Activated T-helper 1 cell treated with anti-CD3 and anti-CD28 coated beads, Interleukin-2, amount 50 U/mL, for 16 hours (primary cell): ENCODE data around the gene MST1R.
A peak's percentile ranks its signal among the peaks of the same experiment; 100 is the strongest.
"Not testable (repeated sequence)": the region's sequence is repeated elsewhere in the genome, so short reads cannot be mapped to it uniquely, and the experiment has no call there.

ENCODE experiments used
- DNase-seq, 2 donors: peaks; one replicate each; pipeline ENCODE4 v3.0.0-alpha.2; 2020; ENCODE audit warnings: low read depth in 1 of 2, low spot score in 1 of 2

MST1R gene

DNA sequence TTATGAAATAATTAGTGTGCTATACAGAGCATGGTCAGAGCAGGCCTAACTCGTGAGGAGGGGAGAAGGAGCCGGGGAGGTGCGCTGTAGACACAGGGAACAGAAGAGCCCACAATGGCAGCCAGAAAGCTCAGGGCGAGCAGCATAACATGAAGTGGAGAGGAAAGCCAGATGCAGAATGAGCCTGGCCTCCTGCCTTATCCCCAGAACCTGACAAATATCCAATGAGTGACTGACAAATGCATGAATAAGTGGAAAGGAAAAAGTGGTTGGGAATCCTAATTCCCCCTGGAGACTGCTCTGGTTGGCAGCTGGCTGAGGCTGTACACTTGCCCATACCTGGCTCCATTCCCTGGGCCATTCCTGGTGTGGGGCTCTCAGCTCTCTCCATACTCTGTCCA is 9.2 kb upstream of the MST1R start:
- DNase-seq: no peak

DNA sequence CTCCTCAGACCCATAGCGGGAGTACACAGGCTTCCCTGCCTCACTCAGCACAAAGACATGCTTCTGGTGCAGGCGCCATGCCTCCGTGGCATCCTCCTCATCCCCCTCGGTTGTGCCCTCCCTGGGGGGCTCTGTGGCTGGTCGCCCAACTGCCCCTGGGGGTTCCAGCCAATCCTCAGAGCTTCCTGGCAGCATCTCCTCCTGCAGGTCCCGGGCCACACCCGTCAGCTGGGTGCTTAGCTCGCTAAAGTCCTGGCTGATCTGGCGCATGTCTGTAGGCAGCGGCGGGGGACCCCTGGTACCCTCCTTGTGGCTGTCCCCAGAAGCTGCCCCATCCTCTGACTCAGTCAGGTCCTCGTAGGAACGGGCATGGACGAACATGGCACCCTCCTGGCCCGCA is 7.9 kb upstream of the MST1R start:
- DNase-seq: no peak

DNA sequence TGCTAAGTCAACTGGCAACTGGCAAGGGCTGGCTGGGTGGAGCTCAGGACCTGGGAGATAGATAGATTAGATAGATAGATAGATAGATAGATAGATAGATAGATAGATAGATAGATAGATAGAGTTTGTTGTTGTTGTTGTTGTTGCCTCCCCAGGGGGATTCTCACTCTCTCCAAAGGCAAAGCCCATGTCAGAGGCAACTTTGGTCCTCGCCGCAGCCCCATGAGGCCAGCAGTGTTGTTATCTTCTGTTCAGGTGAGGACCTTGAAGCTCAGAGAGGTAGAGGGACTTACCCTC is 7.4 kb upstream of the MST1R start:
- DNase-seq: no peak

DNA sequence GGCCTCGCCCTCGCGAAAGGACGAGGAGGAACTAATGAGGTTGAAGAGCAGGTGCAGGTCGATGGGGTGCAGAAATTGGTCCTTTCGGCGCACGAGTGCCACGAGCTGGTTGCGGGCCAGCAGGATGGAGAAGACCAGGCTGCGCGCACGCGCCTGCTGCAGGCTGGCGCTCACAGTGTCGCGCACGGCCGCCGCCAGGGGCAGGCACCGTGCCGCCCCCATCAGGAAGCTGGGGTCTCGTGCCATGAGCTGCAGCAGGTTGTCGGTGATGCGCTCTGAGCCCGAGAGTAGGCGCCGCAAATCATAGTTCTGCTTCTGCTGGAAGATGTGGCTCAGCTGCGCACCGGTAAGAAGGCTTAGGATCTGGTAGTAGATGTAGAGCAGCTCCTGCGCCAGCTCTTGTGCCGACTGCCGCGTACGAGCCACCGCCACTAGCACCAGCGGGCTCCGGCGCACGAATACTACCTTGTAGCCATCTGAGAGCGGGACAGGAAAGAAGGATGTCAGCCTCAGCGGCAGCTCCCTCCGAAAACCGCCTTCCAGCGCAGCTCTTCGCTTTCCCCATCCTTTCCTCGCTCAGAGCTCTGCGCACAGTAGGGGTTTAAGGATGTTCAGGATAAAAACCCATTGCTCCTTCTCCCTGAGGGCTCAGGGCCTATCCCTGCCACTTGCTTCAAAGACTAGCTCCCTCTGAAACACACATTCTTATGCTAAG is 6.9 kb upstream of the MST1R start:
- no peak for DNase-seq

DNA sequence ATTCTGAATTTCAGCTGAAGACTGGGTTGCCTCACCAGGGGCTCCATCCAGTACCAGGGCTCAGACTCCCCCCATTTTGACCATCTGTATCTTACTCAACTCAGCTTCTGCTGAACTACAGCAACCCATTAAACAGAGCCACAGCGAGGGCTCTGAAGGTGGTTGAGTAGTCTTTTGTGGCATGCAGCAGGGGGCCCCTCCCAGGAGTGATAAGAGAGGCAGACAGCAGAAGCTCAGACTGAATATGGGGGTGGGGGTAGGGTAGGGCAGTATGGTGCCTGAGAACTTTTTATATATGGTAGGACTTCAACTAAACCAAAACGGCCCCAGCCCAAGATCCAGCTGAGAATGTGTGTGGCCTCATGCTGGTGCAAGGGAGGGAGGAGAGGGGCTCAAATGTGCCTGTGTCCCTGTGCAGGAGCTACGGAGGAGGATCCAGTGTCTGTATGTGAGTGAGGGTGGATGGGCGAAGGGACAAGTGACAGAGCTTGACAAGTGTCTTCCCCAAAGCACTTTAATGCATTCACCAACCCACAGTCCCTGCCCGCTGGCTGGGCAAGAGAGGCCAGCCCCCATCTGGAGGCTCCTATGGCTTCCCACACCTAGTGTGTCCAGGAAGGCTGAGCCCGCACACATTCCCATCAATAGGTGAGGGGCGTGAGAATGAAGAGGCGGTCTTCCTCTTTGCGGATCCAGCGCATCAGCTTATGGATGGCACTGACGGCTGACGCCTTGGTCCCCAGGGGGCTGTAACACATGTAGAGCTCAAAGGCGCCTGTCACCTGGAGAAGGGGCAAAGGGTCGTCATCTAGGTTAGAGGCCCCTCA is 4.9 kb upstream of the MST1R start:
- no peak for DNase-seq

DNA sequence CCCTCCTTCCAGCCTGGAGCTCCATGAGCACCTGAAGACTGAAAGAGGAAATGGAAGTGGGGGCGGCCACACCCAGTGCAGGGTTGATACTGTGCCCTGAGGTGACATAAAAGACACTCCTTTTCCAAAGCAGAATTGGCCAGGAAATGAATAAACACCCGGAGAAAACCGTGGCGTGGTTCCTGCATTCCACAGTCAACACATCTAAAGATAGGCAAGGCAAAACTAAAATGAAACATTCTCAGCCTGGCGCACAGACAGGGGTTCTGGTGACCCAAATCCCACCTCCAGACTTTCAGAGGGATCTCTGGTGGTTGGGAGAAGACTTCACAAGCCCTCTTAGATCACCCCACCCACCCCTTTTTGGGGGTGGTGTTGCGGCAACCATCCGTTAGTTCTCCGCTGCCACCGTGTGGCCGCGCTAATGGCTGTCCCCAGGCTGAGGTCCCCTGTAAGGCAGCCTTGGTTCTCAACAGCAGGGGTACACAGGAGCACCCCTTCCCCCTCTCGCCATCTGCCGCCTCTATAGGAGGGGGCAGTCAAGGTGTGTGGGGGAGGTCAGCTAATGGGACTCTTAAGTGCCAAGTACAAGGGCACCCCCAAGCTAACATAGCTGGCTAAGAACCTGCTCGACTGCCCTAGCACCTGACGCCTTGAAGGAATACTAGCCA is 2.5 kb upstream of the MST1R start:
- peak in 1 of 2 donors; percentile 11 for DNase-seq

DNA sequence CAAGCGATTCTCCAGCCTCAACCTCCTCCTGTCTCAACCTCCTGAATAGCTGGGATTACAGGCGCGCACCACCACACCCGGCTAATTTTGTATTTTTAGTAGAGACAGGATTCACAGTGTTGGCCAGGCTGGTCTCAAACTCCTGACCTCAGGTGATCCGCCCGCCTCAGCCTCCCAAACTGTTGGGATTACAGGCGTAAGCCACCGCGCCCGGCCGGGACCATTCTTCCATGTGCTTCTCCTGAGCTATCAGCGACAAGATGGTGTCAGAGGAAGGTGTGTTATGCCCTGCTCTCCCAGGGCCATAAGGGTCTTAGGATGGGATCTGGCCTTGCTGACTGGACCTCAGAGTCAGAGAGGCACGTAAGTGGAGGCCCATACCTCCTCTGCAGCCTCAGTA is 775 bp upstream of the MST1R start:
- DNase-seq: not testable (repeated sequence)

DNA sequence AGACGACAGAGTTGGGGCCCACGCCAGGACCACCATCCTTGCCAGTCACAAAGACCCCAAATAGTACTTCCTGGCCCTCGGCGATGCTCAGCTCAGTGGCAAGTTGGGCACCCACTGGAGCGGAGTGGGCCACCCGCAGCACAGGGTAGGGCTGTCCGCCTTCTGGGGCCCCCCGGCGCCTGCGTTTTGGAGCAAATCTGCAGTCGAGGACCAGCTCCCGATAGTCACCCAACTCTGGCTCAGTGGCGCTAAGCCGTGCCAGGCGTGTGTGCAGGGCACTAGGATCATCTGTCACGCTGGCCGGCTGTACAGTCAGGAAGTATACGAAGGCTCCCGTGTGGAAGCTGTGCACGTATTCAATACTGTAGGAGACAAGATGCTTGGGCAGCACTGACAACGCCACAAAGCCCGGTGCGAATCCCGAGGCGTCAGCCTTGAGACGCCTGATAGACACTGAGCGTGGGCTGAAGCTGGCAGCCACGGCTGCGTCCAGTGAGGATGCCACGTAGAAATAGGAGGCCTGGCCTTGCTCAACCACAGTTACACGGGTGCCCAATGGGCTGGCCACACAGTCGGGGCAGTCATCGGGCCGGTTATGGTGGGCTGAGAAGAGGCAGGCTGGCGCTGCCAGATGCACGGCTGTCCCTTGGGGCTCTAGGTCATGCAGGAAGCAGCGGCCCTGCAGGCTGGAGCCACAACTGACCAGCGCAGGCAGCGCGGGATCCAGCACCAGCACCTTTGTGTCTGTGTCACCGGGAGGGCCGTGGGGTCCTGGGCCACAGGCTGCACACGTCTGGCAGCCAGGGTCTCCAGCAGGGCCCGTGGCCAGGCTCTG is 945 bp downstream of the MST1R start:
- DNase-seq: no peak

DNA sequence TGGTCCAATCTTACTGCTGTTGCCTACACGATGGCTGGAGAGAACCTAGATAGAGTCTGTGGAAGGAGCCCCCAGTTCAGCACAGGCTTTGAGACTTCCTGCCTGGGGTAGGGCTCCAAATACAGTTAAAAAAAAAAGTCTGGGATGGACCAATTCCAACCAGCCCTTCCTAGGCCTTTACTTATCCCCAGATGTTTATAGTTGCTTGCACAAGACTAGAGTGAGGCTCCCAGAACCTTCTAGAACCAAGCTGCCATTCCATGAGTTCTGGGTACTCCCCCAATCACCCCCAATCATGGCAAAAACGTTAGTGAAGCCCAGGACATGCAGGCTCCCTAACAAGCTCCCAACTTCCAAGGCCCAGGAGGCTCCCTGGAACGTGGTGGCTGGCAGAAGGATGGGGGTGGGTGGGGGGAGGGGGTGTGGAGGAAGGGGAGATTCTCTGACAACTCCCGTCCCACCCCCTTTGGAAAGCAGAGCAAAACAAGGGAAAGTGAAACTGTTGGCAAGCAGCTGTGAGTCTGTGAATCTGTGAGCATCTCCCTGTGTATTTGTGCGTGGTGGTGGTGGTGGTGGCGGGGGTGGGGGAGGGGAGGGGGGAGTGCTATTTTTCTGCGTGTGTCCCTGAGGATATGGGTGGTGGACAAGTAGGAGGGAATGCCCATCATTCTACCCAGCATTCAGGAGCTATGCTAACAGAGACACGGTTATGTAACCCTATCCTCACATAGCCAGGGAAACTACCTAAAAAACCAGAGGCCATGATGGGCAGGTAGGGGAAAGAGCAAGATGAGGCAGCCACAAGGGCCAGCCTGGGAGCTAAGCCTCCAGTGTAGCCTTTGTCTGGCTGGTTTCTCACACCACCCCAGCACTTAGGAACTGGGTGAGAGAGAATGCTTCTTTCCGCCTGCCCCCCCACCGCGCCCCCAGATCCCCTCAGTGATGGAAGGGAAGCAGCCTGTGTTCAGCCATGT is 2.0 kb downstream of the MST1R start:
- DNase-seq: no peak

DNA sequence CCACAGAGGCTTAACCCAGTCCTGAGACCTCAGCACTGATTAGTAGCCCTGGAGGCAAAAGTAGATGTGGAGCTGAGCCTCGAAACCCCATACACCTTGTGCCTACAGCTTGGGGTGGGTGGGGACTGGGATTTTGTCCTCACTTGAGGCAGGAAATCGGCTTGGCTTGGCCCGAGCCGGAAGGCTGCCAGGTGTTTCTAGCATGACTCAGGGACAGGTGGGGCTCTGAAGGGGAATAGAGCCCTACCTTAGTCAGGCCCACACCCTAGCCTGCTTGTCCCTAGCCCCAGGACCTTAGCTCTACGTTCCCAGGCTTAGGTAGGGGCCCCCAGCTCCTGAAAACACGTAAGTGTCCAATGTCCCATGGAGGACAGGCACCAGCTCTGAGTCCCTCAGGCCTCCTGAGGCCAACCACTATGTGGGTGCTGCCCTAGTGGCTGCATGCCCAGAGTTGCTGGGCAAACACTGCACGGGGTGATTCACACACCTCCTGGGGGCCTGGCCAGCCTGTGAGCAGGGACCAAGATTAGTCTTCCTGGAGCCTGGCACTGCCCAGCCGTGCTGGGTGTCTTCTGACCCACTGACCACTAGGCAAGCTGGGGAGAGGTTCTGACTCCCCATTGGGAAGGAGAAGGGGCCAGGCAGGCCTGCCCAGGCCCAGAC is 3.1 kb downstream of the MST1R start:
- no peak for DNase-seq

DNA sequence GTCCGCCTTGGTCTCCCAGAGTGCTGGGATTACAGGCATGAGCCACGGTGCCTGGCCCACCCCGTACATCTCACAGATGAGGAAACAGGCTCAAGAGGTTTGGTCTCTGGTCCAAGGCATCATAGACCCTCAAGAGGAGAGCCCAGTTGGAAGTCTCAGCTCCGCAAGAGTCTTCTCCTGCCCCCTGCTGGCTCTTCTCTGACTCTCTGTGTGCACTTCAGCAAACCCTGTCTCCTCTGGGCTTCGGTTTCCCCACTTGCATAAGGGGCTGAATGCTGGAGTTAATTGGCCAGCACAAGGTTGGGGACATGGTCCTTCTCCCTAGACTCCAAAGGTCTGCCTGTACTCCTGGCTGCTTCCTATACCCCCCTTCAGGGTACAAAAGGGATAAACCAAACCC is 3.9 kb downstream of the MST1R start:
- DNase-seq: no peak

DNA sequence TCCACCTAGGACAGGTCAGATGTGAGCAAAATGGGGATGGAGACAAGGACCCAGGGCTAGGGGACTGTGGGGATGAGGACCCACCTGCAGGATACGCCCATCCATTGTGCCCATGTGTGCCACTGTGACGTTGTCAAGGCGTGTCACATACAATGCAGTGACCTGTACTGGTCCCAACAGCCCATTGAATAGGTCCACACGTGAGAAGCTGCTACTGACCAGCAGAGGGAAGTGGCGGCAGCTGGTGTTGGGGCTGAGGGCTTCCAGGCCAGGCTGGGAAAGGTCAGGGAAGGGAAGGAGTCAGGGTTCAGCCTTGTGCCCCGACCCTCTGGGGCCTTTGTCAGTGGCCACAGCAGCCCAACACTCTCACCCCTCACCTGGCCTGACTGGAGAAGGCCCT is 4.7 kb downstream of the MST1R start:
- DNase-seq: no peak

DNA sequence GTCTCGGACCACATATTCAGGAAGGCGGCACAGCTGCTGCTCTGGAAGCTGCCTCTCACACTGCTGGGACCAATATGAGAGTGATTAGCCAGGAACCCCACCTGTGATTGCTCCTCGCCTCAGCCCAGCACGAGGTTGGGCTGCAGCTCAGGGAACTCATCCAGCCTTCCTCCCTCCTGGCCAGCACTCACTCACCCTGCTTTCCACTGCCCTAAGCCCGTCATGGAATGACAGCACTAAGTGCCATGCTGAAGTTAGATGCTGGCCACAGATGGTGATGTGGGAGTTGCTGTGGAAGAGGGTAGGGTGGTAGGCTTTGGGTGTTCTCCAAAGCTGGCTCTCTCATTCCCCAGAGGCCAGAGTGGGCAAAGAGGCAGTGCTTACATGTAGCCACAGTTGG is 7.3 kb downstream of the MST1R start:
- DNase-seq: no peak

DNA sequence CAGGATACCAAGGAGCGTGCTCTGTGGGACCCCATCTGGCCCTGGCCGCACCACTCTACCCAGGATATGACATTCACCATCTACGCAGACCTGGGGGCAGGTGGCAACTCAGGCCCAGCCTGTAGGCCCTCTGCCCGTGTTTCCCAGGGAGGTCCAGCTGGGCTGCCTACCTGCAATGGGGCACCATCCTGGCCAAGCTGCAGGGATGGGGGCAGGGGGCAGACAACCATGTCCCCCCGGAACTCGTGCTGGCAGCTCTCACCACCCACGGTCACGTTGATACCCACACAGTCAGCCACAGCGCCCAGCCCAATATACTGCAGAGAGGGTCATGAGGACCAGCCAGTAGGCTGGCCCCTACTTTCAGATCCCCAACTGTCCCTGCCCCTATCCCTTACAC is 7.9 kb downstream of the MST1R start:
- DNase-seq: no peak

DNA sequence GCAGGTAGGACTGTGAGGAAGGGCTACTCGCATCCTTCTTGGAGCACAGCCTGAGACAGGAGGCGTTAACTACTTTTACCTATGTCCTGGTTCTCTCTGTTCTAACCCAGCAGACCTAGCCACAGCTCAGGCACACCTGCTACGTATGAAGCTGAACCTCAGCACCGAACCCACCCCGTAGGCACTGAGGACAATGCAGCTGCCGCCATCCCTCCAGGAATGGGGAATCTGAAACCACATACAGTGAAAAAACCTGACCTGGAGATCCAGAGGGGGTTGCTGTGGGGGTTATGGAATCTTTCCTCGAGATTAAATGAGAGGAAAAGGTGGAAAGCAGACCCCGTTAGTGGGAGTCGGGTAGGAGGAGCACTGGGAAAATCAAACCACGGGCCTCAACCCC is 14.4 kb downstream of the MST1R start:
- DNase-seq: no peak

DNA sequence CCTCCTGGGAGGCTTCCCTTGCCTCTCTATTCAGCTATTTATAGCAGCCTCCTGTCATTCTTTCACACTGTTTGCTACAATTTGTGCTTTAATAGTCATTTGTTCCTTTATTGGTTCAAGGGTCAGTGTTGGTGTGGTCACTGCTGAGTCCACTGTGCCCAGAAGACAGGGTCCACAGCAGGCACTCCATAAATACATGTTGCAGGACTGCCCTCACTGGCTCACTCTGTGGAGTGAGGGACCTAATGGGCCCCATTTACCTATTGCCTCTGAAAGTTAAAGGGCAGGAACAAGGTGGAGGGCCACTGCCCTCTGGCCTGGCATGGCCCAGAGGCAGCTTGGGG is 16.8 kb downstream of the MST1R start:
- DNase-seq: no peak

DNA sequence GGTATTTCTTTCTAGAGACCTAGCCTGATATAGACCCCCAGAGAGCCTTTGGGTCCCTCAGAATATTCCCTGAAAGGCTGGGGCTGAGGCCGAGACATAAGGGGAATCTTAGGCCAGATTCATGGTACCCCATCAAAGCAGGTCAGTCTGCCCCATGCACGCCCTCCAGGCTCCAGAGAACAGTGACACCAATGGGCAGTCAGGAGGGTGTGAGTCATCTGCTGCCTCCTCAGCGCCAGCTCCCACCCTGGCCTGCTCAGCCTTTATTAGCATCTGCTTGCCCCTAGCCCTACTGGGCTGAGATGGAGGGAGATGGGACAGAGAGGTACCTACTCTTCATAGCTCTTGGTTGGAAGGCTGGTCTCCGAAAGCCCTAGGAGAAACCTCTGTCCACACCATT is 19.7 kb downstream of the MST1R start:
- no peak for DNase-seq

DNA sequence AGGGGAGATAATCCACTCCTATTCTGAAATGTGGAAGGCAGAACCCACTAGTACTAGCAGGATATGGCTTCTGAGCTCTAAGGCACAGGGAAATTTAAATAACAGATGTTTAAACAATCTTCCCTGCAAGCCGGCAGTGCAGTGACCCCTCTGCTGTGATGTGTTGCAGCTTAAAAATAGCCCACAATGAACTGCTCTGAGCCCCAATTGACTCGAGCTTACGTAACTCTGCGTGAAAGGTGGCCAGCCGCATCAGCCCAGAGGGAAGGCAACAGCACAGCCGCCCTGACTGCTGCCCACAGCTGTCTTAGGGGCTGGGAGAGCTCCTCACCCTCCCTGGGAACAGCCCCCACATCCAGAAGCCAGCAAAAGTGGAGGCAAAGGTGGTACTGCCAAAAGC is 21.5 kb downstream of the MST1R start:
- no peak for DNase-seq

DNA sequence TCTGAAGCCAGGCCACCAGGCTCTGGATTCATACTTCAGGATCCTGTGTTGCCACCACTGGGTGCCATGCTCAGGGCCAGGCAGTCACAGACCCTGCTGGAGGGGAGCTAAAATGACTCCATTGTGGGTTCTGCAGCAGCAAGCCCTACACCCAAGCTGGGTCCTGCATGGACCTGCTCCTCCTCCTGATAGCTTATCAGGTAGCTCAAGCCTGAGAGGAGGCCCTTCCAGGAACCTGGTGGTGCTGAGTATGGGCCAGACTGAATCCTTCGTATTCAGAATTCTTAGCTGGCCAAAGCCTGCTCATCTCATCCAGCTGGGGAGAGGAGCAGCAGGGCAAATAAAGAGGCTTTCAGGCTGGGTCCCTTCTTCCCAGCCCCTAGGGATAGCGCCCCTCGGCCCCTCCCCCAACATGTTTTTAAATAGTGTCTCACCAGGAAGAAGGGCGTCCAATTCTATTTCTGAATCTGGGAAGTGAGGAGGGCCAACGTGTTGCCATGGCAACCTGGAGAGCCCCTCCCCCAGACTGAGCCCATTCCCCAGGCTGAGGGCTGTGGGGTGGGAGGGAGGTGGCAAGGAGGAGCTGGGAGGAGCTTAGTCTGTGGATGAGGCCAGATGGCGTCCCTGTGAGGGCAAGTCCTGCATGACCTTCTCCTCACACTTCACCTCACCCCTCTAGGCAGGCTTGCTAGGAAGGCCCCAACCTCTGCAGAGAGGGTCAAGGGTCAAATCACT is 22.9 kb downstream of the MST1R start:
- DNase-seq: no peak
